HepG2 (cell line): ENCODE results near the gene HOXB4. TPM values are rescaled to one million over a fixed set of nuclear protein-coding genes. Genes with fewer than 3 reads are reported as not detected.

Source experiments
- HNF1A ChIP-seq, 2 experiments: sonication (generic) in 1 of 2; formaldehyde crosslinking in 1 of 2; IDR thresholded peaks; 2 replicates each; pipeline versions ENCODE4 v1.4.0 to v1.6.1; 2016 to 2020; ENCODE audit warnings: borderline replicate concordance in 1 of 2, low read depth in 1 of 2, mild to moderate bottlenecking in 1 of 2, missing genetic modification reagents in 1 of 2
- TCF12 ChIP-seq, 2 experiments: fragments of 450-650 bp in 1 of 2; sonication (generic) in 1 of 2; formaldehyde crosslinking in 1 of 2; IDR thresholded peaks; 2 replicates each; pipeline versions ENCODE4 v1.6.1 to v1.8.0; 2017 to 2022; ENCODE audit warnings: antibody characterized with exemption in 1 of 2, mild to moderate bottlenecking in 1 of 2, missing genetic modification reagents in 1 of 2, moderate library complexity in 1 of 2
- ZNF687 ChIP-seq: sonication (generic); formaldehyde crosslinking; IDR thresholded peaks from 2 replicates; pipeline ENCODE4 v1.5.1; 2020; ENCODE audit warnings: mild to moderate bottlenecking, missing genetic modification reagents, moderate library complexity
- polyA plus RNA-seq, 8 experiments: library from polyadenylated mRNA; depleted of rRNA in 3 of 8; stranded (reverse) in 7 of 8; unstranded in 1 of 8; fragments of >200 nt; fragmentation: Illumina TruSeq in 4 of 8; extraction: Trizol in 4 of 8; gene quantifications; 2 replicates each; pipeline versions ENCODE4 v1.2.1 to v1.2.3, GENCODE V29; 2011 to 2016; ENCODE audit warnings: low read depth in 4 of 8, missing spikeins in 1 of 8, mixed read lengths in 1 of 8; ENCODE audit not compliant: insufficient read depth in 1 of 8
- total RNA-seq, 5 experiments: library from RNA; depleted of rRNA; stranded (reverse); fragments of >200 nt; fragmentation: Illumina TruSeq; extraction: Trizol; gene quantifications; 2 replicates each; pipeline ENCODE4 v1.2.3, GENCODE V29; 2016; ENCODE audit warnings: low read depth in 1 of 5

HOXB4 gene
- total and polyA plus RNA-seq, 2 of the 13 experiments (the other 11 are each of a cell fraction or from before 2014, with no cell fraction given): not detected

DNA sequence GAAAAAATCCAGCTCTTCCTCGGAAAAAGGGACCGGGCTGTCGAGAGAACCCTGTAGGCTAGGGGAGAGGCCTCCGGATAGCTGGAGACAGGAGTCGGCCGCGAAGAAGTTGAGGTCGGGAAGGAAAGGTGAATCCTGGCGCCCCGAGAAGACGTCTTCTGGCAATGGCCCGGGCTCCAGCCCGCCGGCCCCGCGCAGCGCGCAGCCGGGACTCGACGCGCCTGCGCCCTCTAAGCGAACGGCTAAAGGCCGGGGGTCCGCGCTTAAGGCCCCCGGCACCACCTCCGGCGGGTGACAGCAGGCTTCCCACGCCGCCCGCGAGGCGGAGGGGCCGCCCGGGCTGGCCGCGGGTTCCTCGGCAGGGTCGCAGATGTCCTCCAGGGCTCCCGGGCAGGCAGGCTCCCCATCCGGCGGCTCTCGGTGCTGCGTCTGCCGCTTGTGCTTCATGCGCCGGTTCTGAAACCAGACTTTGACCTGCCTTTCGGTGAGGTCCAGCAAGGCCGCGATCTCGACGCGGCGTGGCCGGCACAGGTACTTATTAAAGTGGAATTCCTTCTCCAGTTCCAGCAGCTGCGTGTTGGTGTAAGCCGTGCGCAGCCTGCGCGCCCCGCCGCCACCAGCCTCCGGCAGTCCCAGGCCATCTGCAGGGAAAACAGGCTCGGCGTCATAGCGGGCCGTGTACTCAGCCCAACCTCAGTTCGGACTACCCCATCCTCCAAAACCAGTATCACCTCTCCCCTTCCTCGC, 34.9 kb downstream of the HOXB4 start (continued):
- TF ChIP-seq ZNF687 (peak; percentile 46), TCF12 (IDR thresholded peaks at IDR 0.05) (no peak), TCF12 (CRISPR knock-in tag; IDR thresholded peaks at IDR 0.05) (no peak), HNF1A (IDR thresholded peaks at IDR 0.05; ENCODE audit: low read depth) (no peak), HNF1A (CRISPR knock-in tag; IDR thresholded peaks at IDR 0.05; ENCODE audit: borderline replicate concordance) (0 out of 2 replicates have a peak, but pooled peaks have one; percentile 16)
